ENCODE results near the gene INO80D. TPM values are rescaled to one million over a fixed set of nuclear protein-coding genes. Genes with fewer than 3 reads are reported as not detected.
"Not testable (repeated sequence)": the region's sequence is repeated elsewhere in the genome, so short reads cannot be mapped to it uniquely, and the experiment has no call there.

Gene INO80D
- total RNA-seq, 3 donors from 2014 or later, result 16.3 to 29.9 (median 19.3) TPM

- Histone ChIP-seq H3K36me3 (no peaks in the 10 kb centered on the region), H3K27me3 (no peaks in the 10 kb centered on the region), H3K27ac (peak overlapping the region; percentile 99 to 100), H3K9me3 (no peaks in the 10 kb centered on the region), H3K4me3 (peak overlapping the region; percentile 84 to 99 (median 87)), H3K4me1 (peaks cover 0 to 2% of the 10 kb centered on the region in 2 donors)
- TF ChIP-seq POLR2AphosphoS5 (IDR thresholded peaks at IDR 0.05) (no peak), CTCF (IDR thresholded peaks at IDR 0.05) (no peak), POLR2A (IDR thresholded peaks at IDR 0.05) (no peak)
- no peak for DNase-seq (ENCODE audit: low spot score in 2 of 2)
- intact Hi-C loops (cut with DNase I; ENCODE audit: low total_unique reads), result no loop called here
Measured at GRCh38 chr2:206083602-206084438, 2.2 kb downstream of the INO80D start.

- no peak overlapping the region for H3K4me3 ChIP-seq
- H3K4me1 ChIP-seq, result no peaks in the 10 kb centered on the region
- H3K9me3 ChIP-seq, result no peaks in the 10 kb centered on the region
- H3K36me3 ChIP-seq, result no peaks in the 10 kb centered on the region
- no peak overlapping the region for H3K27ac ChIP-seq
- no peaks in the 10 kb centered on the region for H3K27me3 ChIP-seq
- intact Hi-C loops (cut with DNase I; ENCODE audit: low total_unique reads), result no loop called here
- DNase-seq (ENCODE audit: low spot score in 2 of 2), result no peak
- no peak for TF ChIP-seq POLR2A (IDR thresholded peaks at IDR 0.05)
- no peak for TF ChIP-seq POLR2AphosphoS5 (IDR thresholded peaks at IDR 0.05)
- no peak for TF ChIP-seq CTCF (IDR thresholded peaks at IDR 0.05)
Measured at GRCh38 chr2:206082298-206082843, 3.6 kb downstream of the INO80D start.

GRCh38 chr2:206080927-206081326, 5.0 kb downstream of the INO80D start:
- Histone ChIP-seq H3K27ac (no peak overlapping the region), H3K27me3 (no peaks in the 10 kb centered on the region), H3K9me3 (no peaks in the 10 kb centered on the region), H3K4me1 (no peaks in the 10 kb centered on the region), H3K36me3 (no peaks in the 10 kb centered on the region), H3K4me3 (no peak overlapping the region)
- intact Hi-C loops (cut with DNase I; ENCODE audit: low total_unique reads), result no loop called here
- TF ChIP-seq POLR2A (IDR thresholded peaks at IDR 0.05), result no peak
- TF ChIP-seq POLR2AphosphoS5 (IDR thresholded peaks at IDR 0.05), result no peak
- TF ChIP-seq CTCF (IDR thresholded peaks at IDR 0.05), result no peak
- no peak for DNase-seq (ENCODE audit: low spot score in 2 of 2)

DNA sequence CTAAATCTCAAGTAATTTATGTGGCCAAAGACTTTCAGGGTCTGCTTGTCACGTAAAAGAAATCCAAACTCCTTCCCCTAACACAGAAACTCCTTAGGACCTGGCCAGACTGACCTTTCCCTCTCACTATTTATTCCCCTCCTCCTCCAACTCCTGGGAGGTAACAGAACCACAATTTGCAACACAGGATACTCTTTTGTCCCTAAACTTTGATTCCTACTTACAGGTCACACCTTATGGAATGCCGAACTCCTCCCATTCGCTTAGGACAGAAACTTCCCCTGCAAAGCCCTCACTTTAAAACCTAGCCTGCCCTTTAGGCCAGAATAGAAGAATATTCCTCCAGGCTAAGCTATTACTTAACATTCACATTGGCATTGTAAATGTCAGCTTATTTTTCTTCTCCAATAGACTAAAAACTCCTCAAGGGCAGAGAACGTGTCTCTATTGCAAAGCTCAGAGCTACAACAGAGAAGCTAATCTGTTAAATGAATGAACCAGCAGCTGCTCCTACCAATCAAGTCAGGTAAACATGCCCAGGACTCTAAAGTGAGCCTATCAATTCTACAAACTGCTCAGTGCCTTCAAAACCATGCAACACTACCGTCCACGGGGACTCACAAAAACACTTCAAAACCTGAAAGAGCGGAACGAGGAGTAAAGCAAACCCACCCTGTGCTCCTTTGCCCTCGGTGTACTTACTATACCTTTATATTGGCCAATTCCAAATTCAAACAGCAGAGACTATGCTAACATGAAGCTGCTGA, 6.1 kb downstream of the INO80D start:
- no peaks in the 10 kb centered on the region for H3K27me3 ChIP-seq
- no peak overlapping the region for H3K27ac ChIP-seq
- no peak for DNase-seq (ENCODE audit: low spot score in 2 of 2)
- intact Hi-C loops (cut with DNase I; ENCODE audit: low total_unique reads), result no loop called here
- H3K36me3 ChIP-seq, result no peaks in the 10 kb centered on the region
- H3K9me3 ChIP-seq, result no peaks in the 10 kb centered on the region
- H3K4me3 ChIP-seq, result no peak overlapping the region
- TF ChIP-seq POLR2A (IDR thresholded peaks at IDR 0.05), result no peak
- no peak for TF ChIP-seq CTCF (IDR thresholded peaks at IDR 0.05)
- no peak for TF ChIP-seq POLR2AphosphoS5 (IDR thresholded peaks at IDR 0.05)
- no peaks in the 10 kb centered on the region for H3K4me1 ChIP-seq

DNA sequence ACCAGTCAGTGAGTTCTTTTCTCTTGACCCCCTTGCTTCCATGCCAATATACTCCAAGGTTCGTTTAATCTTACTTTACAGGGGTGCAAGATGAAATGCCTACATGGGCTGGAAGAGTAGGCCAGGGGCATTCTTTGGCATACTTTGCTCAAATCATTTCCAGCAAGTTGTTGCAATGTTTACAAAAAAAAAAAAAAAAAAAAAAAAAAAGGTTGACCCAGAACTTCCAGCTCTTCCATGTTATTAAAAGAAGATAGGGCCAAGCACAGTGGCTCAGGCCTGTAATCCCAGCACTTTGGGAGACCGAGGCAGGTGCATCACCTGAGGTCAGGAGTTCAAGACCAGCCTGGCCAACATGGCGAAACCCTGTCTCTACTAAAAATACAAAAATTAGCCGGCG, 8.1 kb downstream of the INO80D start:
- H3K4me1 ChIP-seq; DNase-seq (ENCODE audit: low spot score in 2 of 2); intact Hi-C loops (cut with DNase I; ENCODE audit: low total_unique reads); H3K27me3 ChIP-seq; H3K36me3 ChIP-seq; H3K9me3 ChIP-seq; H3K4me3 ChIP-seq: not testable (repeated sequence)
- H3K27ac ChIP-seq, result peak overlapping the region in 1 of 2 donors; percentile 0

Data from breast epithelium (tissue), 4 donors.